SU-DHL-6 (cell line): Measurements from ENCODE around the gene KATNB1.

Experiments
- H2AFZ ChIP-seq: fragments of 200-600 bp; sonication (generic); 2 replicates; pipeline ENCODE4 v1.6.1; 2014; ENCODE audit warnings: low read depth, mild to moderate bottlenecking, moderate library complexity, mixed read lengths, antibody characterized with exemption, low read length; ENCODE audit not compliant: severe bottlenecking
- H3F3A ChIP-seq: fragments of 200-600 bp; shearing (Covaris generic); 2 replicates; pipeline ENCODE4 v1.6.0; 2016; ENCODE audit warnings: antibody characterized with exemption, mild to moderate bottlenecking; ENCODE audit not compliant: insufficient read depth
- H3K27ac ChIP-seq: fragments of 200-600 bp; sonication (generic); 2 replicates; pipeline ENCODE4 v1.5.1; 2016; ENCODE audit warnings: low read depth, mild to moderate bottlenecking, low read length, moderate library complexity, mixed read lengths
- H3K27me3 ChIP-seq: fragments of 200-600 bp; sonication (generic), shearing (Covaris generic); 2 replicates; pipeline ENCODE4 v1.6.0; 2014; ENCODE audit warnings: mild to moderate bottlenecking, low read length
- H3K36me3 ChIP-seq: fragments of 200-600 bp; sonication (generic); 2 replicates; pipeline ENCODE4 v1.6.1; 2014; ENCODE audit warnings: mild to moderate bottlenecking, low read length, mixed read lengths
- H3K4me2 ChIP-seq: fragments of 300-600, 200-600 bp; shearing (Covaris generic), sonication (generic); 2 replicates; pipeline ENCODE4 v1.6.0; 2014; ENCODE audit warnings: low read length, low read depth, mild to moderate bottlenecking; ENCODE audit not compliant: poor library complexity, severe bottlenecking
- H3K4me3 ChIP-seq: fragments of 200-600 bp; sonication (generic); 2 replicates; pipeline ENCODE4 v1.5.1; 2014; ENCODE audit warnings: antibody characterized with exemption, low read length, mild to moderate bottlenecking, mixed read lengths; ENCODE audit not compliant: insufficient read depth, poor library complexity, severe bottlenecking
- H3K79me2 ChIP-seq: fragments of 200-600 bp; sonication (generic); 2 replicates; pipeline ENCODE4 v1.6.1; 2014; ENCODE audit warnings: mild to moderate bottlenecking, low read length, moderate library complexity; ENCODE audit not compliant: insufficient read depth
- H3K9ac ChIP-seq: fragments of 200-600 bp; sonication (generic); 2 replicates; pipeline ENCODE4 v1.7.0; 2014; ENCODE audit warnings: mild to moderate bottlenecking, low read length
- H3K9me2 ChIP-seq: fragments of 200-600 bp; sonication (generic); replicated peaks from 2 replicates; pipeline ENCODE4 v1.6.1; 2014; ENCODE audit warnings: low read length; ENCODE audit not compliant: insufficient read depth
- H3K9me3 ChIP-seq: fragments of 200-600 bp; sonication (generic); 2 replicates; pipeline ENCODE4 v1.6.1; 2014; ENCODE audit warnings: low read length, mixed read lengths; ENCODE audit not compliant: insufficient read depth
- H4K20me1 ChIP-seq: fragments of 200-600 bp; sonication (generic); 2 replicates; pipeline ENCODE4 v1.6.1; 2014; ENCODE audit warnings: low read depth, mild to moderate bottlenecking, antibody characterized with exemption, low read length, moderate library complexity, mixed read lengths
- EZH2phosphoT487 ChIP-seq: fragments of 200-600 bp; sonication (generic), shearing (Covaris generic); conservative IDR thresholded peaks from 2 replicates; pipeline ENCODE4 v1.6.1; 2018; ENCODE audit warnings: mild to moderate bottlenecking, antibody characterized with exemption, low read length, moderate library complexity, mixed read lengths
- TF ChIP-seq, protein P1 (sequence below): fragments of 200-600 bp; sonication (generic); IDR thresholded peaks from one replicate; pipeline ENCODE4 v1.5.1; 2017; ENCODE audit warnings: antibody characterized with exemption, mild to moderate bottlenecking, low read length, moderate library complexity; ENCODE audit not compliant: insufficient read depth, poor library complexity, severe bottlenecking

KATNB1 gene, protein sequence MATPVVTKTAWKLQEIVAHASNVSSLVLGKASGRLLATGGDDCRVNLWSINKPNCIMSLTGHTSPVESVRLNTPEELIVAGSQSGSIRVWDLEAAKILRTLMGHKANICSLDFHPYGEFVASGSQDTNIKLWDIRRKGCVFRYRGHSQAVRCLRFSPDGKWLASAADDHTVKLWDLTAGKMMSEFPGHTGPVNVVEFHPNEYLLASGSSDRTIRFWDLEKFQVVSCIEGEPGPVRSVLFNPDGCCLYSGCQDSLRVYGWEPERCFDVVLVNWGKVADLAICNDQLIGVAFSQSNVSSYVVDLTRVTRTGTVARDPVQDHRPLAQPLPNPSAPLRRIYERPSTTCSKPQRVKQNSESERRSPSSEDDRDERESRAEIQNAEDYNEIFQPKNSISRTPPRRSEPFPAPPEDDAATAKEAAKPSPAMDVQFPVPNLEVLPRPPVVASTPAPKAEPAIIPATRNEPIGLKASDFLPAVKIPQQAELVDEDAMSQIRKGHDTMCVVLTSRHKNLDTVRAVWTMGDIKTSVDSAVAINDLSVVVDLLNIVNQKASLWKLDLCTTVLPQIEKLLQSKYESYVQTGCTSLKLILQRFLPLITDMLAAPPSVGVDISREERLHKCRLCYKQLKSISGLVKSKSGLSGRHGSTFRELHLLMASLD

DNA sequence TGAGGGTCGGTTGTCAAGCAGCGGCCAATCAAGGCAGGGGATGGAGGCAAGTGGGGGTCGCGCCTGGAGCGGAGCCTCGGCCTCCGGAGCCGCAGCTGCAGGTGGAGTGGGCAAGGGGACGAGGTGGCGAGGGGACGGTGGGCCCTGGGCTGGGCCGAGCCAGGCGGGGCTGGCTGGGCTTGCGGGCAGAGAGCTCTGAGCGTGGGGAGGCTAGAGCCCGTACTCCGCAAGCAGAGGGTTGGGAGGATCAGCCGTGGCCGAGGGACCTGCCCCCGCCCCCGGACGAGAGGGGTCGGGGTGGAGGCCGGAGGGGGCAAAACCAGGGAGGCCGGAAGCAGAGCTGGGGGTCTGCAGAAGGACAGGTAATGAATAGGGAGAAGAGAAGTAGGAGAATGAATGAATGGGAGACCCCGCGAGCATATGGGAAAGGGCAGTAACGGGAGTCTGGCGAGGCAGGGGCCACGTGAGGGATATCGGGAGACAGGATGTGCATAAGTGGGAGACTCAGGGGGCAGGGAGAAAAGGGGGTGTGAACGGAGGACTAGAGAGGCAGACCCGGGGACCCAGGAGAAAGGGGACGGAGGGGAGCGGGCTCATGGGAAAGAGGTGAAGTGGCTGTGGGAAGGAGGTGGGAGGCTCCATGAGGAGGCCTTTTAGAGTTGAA lies at the start of gene KATNB1:
Gene KATNB1 (plus strand): TSS at position 16 of the 664 bp plus-strand sequence. CDS start 1,474 bp downstream, outside the sequence.
- Histone ChIP-seq H3K27me3 (no peaks in the 10 kb centered on the region), H3K79me2 (no peaks in the 10 kb centered on the region), H2AFZ (peak within 1 kb of the TSS; percentile 94), H3K4me3 (peak within 1 kb of the TSS; percentile 97), H3K9me3 (peaks cover 8% of the 10 kb centered on the region; the same call in 1 of the 2 replicates), H4K20me1 (no peaks in the 10 kb centered on the region), H3K9me2 (no peaks in the 10 kb centered on the region), H3K36me3 (no peaks in the 10 kb centered on the region), H3F3A (no peaks in the 10 kb centered on the region), H3K27ac (peak within 1 kb of the TSS; percentile 35), H3K9ac (peak within 1 kb of the TSS; percentile 97), H3K4me2 (peak within 1 kb of the TSS; percentile 99)
- TF ChIP-seq, protein P1, sequence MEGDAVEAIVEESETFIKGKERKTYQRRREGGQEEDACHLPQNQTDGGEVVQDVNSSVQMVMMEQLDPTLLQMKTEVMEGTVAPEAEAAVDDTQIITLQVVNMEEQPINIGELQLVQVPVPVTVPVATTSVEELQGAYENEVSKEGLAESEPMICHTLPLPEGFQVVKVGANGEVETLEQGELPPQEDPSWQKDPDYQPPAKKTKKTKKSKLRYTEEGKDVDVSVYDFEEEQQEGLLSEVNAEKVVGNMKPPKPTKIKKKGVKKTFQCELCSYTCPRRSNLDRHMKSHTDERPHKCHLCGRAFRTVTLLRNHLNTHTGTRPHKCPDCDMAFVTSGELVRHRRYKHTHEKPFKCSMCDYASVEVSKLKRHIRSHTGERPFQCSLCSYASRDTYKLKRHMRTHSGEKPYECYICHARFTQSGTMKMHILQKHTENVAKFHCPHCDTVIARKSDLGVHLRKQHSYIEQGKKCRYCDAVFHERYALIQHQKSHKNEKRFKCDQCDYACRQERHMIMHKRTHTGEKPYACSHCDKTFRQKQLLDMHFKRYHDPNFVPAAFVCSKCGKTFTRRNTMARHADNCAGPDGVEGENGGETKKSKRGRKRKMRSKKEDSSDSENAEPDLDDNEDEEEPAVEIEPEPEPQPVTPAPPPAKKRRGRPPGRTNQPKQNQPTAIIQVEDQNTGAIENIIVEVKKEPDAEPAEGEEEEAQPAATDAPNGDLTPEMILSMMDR: no peak
- TF ChIP-seq EZH2phosphoT487: no peak

DNA sequence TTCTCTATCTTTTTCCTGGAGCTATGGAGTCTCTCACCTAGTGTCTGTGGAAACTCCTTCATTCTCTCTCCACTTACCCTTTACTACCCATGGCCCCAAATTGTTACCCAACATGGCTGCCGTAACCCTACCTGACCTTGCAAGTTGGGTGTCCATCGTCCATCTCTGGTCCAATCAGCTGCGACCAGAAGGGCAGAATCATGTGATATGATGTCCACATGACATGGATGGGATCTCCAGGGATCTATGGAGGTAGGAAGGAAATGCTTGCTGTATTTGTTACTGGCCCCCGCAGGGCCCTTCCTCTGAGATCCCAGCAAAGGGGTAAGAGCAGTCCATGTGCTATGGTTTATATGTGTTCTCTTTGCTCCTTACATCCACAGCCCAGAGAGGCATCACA lies 49.0 kb upstream of the KATNB1 start:
- no peaks in the 10 kb centered on the region for H3F3A ChIP-seq
- H2AFZ ChIP-seq: no peak overlapping the region
- H3K27me3 ChIP-seq: no peaks in the 10 kb centered on the region

DNA sequence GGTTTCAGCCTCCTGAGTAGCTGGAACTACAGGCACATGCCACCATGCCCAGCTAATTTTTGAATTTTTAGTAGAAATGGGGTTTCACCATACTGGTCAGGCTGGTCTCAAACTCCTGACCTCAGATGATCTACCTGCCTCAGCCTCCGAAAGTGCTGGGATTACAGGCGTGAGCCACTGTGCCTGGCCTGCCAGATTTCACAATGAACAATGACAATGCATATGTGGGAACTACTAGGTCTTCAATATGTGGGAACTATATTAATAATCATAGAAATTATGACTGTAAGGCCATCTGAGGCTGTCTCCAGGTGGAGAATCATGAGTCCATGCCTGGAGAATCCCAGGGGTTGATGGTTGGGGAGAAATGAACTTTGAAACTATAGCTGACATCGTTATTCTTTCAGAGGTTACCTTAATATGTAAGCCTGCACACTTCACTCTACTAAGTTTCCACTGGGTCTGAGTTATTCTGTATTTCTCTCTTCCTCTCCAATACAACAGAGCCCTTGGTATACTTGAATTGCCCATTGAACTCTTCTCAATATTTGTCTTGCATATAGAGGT lies 48.1 kb upstream of the KATNB1 start:
- no peaks in the 10 kb centered on the region for H4K20me1 ChIP-seq
- no peaks in the 10 kb centered on the region for H3K27me3 ChIP-seq
- H3K9ac ChIP-seq: no peak overlapping the region
- TF ChIP-seq EZH2phosphoT487: no peak
- TF ChIP-seq, protein P1: no peak
- no peaks in the 10 kb centered on the region for H3K79me2 ChIP-seq
- no peaks in the 10 kb centered on the region for H3F3A ChIP-seq
- no peak overlapping the region for H3K4me3 ChIP-seq
- H3K4me2 ChIP-seq: no peak overlapping the region
- no peaks in the 10 kb centered on the region for H3K9me3 ChIP-seq
- H3K9me2 ChIP-seq: no peaks in the 10 kb centered on the region
- H3K36me3 ChIP-seq: no peaks in the 10 kb centered on the region
- H3K27ac ChIP-seq: no peak overlapping the region
- H2AFZ ChIP-seq: no peak overlapping the region

More for the DNA sequence above, 49.0 kb upstream of the KATNB1 start:
- Histone ChIP-seq H4K20me1 (no peaks in the 10 kb centered on the region), H3K9ac (no peak overlapping the region), H3K79me2 (no peaks in the 10 kb centered on the region), H3K27ac (no peak overlapping the region), H3K4me3 (no peak overlapping the region), H3K36me3 (no peaks in the 10 kb centered on the region), H3K9me2 (no peaks in the 10 kb centered on the region), H3K4me2 (no peak overlapping the region), H3K9me3 (no peaks in the 10 kb centered on the region)
- TF ChIP-seq, protein P1: no peak
- TF ChIP-seq EZH2phosphoT487: no peak
